Kidney epithelial cell (primary cell): ENCODE measurements around the gene SEC14L6. TPM values are rescaled to one million over a fixed set of nuclear protein-coding genes. Genes with fewer than 3 reads are reported as not detected.
A peak's percentile ranks its signal among the peaks of the same experiment; 100 is the strongest.
"Not testable (repeated sequence)": the region's sequence is repeated elsewhere in the genome, so short reads cannot be mapped to it uniquely, and the experiment has no call there.

ENCODE experiments used
- DNase-seq: peaks from one replicate; pipeline ENCODE4 v3.0.0-alpha.2; 2010; ENCODE audit warnings: low read depth
- H3K27me3 ChIP-seq: 2 replicates; pipeline ENCODE4 v1.6.0; 2011; ENCODE audit warnings: low read length; ENCODE audit not compliant: control insufficient read depth, insufficient read depth
- H3K36me3 ChIP-seq: 2 replicates; pipeline ENCODE4 v1.5.1; 2011; ENCODE audit warnings: low read length; ENCODE audit not compliant: control insufficient read depth, insufficient read depth
- H3K4me3 ChIP-seq: 2 replicates; pipeline ENCODE4 v1.5.1; 2011; ENCODE audit warnings: low read depth, mild to moderate bottlenecking, control low read depth, low read length
- CTCF ChIP-seq: IDR thresholded peaks from 2 replicates; pipeline ENCODE4 v1.5.1; 2011; ENCODE audit warnings: mild to moderate bottlenecking, moderate library complexity, low read length, control low read depth, inconsistent platforms; ENCODE audit not compliant: insufficient read depth, poor library complexity, severe bottlenecking
- total RNA-seq: library from RNA; depleted of rRNA; stranded (reverse); fragments of >200 nt; gene quantifications from 2 replicates; pipeline ENCODE4 v1.2.3, GENCODE V29; 2015

The SEC14L6 gene
- total RNA-seq, 1 donor from 2014 or later = 3.7 TPM

GRCh38 chr22:30557243-30557642, 10.7 kb upstream of the SEC14L6 start:
- TF ChIP-seq CTCF = peak; percentile 6
- Histone ChIP-seq H3K27me3 (no peaks in the 10 kb centered on the region), H3K36me3 (no peaks in the 10 kb centered on the region), H3K4me3 (no peak overlapping the region)
- no peak for DNase-seq

DNA sequence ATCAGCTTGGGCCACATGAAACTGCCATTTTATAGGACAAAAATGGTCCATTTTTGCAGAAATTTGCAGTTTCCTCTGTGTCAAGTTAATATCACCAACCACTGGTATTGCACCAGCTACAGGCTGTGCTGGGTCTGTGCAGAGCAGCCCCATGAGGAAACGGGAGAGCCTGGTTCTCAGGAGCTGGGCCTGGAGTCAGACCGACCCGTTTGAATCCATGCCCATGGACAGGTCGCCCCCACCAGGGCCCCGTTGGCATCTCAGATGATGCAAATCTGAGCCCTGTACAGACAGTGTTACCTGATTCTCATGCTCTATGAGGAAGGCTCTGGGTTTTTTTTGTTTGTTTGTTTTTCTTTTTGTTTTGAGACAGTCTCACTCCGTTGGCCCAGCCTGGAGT, 9.8 kb upstream of the SEC14L6 start:
- H3K27me3 ChIP-seq = no peaks in the 10 kb centered on the region
- no peaks in the 10 kb centered on the region for H3K36me3 ChIP-seq
- H3K4me3 ChIP-seq = no peak overlapping the region
- TF ChIP-seq CTCF = peak; percentile 21
- DNase-seq = no peak

GRCh38 chr22:30555282-30556210, 9.0 kb upstream of the SEC14L6 start:
- Histone ChIP-seq H3K27me3 (no peaks in the 10 kb centered on the region), H3K4me3 (no peak overlapping the region), H3K36me3 (no peaks in the 10 kb centered on the region)
- DNase-seq = no peak
- TF ChIP-seq CTCF = no peak

DNA sequence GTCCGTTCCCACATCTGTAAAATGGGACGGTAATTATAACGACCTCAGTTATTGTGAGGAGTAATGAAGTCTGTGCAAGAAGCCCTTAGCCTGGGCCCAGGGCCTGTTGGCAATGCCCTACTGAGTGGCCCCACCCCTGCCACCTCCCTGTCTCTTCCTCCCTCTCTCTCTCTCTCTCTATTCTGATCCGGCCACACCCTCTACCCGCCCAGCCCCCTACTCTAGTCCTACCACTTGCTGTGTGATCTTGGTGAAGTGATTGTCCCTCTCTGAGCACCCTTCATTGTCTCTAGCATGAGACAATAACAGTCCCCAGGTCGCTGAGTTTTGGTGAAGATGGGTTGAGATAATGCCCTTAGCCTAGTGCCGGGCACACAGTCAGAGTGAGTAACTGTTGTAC, 7.4 kb upstream of the SEC14L6 start:
- TF ChIP-seq CTCF = no peak
- Histone ChIP-seq H3K36me3 (no peaks in the 10 kb centered on the region), H3K4me3 (no peak overlapping the region), H3K27me3 (no peaks in the 10 kb centered on the region)
- no peak for DNase-seq

DNA sequence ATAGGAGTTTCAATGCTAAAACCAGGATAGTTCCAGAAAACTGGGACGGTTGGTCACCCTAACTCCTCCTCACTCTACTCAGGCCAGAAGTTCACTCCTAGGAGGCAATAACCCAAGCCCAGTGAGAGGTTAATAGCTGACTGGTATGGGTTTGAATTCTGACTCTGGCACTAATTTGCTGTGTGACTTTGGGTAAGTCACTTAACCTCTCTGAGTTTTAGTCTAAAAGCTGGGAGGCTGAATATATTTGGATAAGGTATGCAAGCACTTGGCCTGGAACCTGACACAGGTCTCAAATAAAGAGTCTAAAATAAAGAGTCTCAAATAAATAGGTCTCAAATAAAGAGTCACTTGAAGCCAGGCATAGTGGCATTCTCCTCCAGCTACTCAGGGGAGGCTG, 6.2 kb upstream of the SEC14L6 start:
- H3K27me3 ChIP-seq = no peaks in the 10 kb centered on the region
- TF ChIP-seq CTCF = no peak
- DNase-seq = no peak
- H3K36me3 ChIP-seq = no peaks in the 10 kb centered on the region
- H3K4me3 ChIP-seq = no peak overlapping the region

- not testable (repeated sequence) for H3K36me3 ChIP-seq, DNase-seq, H3K4me3 ChIP-seq, H3K27me3 ChIP-seq
Observed at GRCh38 chr22:30551813-30552212, 5.3 kb upstream of the SEC14L6 start.
